ENCODE results near the gene KASH5.

The KASH5 gene

DNA sequence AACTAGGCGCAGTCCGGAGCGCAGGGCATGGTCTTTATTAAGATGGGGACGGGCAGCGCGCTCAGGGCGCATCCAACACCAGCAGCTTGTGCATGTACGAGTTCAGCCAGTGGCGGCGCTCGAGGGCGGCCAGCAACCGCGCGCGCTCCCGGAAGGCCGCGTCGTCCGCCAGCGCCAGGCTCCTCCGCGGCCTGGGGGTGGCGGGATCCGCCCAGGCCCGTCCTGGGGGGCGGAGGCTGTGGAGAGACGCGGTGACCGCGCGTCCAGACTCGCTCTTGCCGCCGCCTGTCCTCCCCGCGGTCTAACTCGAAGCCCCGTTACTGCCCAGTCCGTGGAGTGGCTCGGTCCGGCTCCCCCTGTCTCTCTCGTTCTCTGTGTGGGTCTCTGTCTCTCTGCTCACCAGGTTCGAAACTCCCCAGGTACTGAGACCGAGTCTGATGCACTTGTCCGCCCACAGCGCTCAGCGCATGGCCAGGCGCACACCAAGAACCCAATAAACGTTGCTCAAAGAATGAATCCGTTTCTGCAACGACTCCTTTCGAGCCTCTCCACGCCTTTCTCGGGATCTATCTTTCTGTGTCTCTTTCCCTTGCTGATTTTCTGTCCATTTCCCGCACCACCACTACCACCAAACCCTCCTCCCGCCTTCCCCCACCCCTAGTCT is 34.5 kb downstream of the KASH5 start:
- peak in 2 of 5 donors; percentile 45 to 71 for DNase-seq

DNA sequence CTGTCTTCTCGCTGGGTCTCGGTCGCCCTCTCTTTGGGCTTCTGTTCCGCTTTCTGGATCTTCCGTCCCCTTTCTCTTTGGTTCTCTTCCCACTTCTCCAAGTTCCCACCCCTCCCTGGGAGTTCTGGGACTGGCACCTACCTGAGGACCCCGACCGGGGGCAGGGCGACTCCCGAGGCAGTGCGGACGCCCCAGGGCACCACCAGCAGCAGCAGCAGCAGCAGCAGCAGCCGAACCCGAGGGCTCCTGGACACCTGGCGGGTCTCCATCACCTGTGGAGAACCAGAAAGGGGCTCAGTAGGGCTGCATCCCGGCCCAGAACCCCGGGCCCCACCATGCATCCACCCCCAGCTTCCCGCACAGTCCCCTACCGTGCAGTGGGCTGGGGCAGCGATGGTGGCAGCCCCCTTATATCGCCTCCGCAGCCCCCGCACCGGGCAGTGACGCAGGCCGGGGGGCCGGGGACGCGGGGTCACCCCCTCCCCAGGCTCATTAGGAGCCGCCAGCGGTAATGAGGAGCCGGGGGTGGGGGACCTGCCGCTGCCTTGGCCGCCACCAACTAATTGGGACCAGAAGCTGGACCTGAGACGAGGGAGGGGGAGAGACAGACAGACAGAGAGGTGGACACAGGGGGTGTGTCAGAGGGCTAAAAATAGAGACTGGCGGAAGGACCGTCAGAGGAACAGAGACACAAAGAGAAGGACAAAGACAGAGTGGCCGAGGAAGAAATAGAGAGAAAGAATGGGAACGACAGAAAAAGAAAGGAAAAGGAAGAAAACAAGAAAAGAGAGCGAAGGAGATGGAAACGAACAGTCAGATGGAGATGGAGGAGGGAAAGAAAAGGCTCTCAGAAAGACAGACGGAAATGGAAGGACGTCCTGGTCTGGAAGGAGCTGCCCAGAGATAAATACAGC is 35.3 kb downstream of the KASH5 start, which contains the start of gene PTH2:
PTH2 (minus strand) TSS at position 371 of the 914 bp plus-strand sequence; CDS start at position 269, 102 bp downstream.
- no peak for DNase-seq

DNA sequence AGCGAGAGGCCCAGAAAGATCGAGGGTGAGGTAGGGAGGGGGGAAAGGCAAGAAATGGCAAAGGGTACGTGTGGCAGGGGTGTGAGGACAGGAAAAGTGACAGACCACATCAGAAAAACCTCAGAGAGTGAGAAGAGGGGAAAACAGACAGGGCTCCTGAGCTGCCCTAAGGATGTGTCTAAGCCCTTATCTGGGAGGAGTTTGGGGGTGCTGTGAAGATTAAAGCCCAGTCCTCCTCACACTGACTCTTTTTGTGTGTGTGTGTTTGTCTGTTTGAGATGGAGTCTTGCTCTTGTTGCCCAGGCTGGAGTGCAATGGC is 35.9 kb downstream of the KASH5 start:
- DNase-seq = no peak

DNA sequence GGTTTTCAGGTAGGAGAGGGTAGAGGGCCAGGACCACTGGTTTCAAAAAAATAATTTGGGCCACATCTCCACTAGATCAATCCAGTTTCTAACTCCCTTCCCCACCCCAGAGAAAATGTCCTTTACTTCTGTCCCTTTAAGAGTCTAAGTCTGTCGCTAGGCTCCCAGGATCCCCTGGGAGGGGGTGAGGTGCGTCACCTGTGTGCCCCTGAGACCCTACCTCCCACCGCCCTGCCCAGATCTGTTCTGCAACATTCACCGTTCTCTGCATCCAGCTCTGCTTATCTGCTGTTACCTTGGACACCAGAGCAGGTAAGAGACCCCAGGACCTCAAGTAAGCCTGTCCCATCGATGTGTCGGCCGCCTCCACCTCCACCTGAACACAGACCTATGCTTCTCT is 37.1 kb downstream of the KASH5 start, which contains the start of gene GFY:
GFY (plus strand) TSS at position 211 of the 400 bp plus-strand sequence. CDS start 1,043 bp downstream, outside the sequence.
- no peak for DNase-seq

DNA sequence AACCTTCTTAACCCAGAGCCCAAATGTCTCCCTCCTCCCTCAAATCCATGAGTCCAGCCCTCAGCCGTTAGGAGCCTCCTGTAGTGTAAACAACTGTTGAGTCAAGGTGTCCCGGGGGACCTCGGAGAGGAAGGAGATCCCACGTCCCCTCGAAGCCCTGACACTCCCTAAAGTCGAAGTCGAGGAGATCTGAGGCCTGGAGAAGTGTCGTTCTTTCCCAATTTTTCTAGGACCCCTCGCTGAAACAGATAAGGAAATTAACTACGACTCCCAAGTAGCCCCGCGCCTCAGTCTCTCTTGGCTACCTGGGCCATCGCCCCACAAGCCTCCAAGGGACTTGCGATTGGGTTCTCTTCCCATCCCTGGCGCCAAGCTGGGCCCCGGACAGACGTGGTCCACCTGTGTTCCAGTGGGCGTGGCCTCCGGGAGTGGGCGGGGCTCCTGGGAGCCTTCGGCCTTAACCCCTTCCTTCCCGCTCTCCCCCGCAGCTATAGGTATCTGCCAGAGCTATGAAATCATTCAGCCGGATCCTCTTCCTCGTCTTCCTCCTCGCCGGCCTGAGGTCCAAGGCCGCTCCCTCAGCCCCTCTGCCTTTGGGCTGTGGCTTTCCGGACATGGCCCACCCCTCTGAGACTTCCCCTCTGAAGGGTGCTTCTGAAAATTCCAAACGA is 38.0 kb downstream of the KASH5 start:
- no peak for DNase-seq

DNA sequence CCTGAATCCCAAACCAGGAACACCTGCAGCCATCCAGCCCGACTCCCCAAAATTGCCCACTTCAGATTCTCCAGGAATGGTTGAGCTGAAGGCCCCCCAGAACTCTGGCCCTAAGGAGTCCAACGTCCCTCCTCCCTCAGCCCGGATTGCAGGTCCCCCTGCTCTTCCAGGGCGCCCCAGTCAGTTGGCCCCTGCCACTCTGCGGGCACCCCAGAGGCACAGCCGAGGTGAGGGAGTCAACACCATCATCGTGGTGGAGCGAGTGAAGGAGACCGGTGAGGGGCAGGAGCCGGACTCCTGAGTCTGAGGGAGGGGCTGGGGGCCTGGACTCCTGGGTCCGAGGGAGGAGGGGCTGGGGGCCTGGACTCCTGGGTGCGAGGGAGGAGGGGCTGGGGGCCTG is 39.3 kb downstream of the KASH5 start:
- DNase-seq = no peak

DNA sequence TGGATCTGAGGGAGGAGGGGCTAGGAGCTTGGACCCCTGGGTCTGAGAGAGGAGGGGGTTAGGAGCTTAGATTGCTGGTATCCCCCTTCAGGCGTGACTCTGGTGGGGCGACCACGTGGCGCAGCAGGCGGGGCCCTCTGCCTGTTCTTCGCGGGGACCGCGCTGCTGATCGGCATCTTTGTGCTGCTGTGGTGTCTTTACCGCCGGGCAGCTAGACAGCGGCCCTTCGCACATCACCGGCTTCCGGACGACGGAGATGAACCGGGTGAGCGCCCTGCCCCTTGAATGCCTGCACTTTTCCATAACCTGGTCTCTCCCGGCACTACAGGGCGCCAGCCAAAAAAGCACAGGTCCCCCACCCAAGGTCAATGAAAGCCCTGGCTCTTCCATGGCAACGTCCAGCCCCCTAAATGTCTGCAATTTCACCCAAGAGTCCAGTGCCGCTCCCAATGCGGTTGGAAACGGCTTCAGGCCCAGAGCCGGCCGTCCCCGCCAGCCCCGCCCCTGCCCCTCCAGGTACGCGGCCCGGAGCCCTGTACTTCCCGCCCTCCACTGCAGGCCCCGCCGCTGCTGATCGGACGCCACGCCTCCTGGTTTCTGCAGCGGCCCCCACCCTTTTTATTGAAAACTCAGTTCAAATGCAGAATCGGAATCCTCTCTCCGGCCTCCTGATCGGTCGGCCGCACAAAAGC is 40.0 kb downstream of the KASH5 start:
- DNase-seq = peak in 1 of 5 donors; percentile 30

DNA sequence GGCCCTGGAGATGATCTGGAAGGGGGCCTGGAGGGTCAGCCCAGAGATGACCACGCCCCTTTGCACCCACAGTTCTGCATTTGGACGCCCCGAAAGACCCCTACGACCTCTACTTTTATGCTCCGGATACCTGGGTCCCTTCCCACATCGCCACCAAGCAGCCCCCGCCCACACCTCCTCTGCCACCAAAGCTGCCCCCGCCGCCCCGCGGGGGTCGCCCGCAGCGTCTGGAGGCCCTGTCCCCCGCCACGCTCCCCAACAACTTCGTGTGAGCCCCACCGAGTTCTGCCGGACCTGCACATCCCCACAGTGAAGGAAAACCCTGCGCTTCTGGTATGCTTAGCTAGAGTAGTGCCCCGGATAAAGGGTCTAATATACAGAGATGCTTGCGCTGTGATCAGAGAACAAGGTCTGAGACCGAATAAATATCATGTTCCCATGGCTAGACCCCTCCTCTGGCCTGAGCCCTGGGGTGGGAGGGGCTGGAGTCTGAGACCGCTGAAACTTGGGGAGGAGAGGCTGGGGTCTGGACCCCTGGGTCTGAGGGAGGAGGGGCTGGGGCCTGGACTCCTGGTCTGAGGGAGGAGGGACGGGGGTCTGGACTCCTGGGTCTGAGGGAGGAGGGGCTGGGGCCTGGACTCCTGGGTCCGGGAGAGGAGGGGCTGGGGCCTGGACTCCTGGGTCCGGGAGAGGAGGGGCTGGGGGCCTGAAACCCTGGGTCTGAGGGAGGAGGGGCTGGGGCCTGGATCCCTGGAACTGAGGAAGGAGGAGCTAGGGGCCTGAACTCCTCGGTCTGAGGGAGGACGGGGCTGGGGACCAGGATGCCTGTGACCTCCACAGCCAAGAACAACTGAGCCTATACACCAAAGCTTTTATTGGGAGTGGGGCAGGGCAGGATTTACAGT is 40.8 kb downstream of the KASH5 start:
- DNase-seq = no peak

DNA sequence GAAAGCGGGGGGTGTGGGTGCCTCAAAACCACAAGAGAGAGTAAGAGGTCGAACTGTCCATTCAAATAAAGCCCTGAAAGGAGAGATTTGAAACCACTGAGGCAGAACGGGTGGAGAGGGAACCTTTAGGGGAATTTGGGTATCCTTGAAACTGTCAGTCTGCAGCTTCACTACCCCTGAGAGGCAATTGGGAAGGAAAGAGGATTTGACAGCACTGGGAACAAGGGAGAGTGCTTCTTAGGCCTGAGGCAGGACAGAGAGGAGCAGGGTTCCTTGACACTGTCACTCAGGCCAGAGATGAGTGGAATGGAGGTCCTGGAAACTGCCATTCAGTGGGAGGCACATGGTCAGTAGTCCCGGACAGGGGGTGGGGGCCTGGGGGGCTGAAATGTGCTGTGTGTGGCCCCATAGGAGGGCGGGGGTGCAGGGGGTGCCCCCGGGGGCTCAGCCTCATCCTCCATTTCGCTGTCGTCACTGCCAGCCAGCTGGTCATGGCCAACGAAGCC is 42.2 kb downstream of the KASH5 start:
- no peak for DNase-seq

DNA sequence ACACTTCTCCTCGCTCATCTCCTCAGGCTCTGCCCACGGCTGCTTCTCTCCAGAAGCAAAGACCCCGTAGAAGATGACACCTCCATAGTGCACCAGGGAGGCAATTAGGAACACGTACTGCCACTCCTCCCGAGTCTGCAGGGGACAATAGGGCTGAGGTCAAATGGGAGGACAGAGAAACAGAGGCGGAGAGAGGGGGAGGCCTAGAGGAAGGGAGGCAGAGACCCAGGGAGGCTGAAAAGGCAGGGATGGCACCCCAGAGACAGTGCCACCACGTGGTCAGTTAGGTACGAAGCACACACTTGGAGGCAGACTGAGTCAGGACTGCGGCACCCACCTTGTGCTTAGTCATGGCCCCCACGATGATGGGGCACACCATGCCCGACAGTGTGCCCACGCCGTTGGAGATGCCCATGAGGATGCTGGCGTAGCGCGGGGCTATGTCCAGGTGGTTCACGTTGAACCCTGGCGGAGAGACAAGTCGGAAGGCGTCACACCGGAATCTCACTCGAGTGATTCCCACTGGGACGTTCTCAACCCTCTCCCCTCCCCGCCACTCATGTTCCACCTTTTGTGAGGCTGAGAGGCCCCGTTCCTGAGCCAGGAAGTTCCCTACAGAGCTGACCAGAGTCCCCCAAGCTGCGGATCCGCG is 42.8 kb downstream of the KASH5 start:
- DNase-seq = peak in 1 of 5 donors; percentile 39

DNA sequence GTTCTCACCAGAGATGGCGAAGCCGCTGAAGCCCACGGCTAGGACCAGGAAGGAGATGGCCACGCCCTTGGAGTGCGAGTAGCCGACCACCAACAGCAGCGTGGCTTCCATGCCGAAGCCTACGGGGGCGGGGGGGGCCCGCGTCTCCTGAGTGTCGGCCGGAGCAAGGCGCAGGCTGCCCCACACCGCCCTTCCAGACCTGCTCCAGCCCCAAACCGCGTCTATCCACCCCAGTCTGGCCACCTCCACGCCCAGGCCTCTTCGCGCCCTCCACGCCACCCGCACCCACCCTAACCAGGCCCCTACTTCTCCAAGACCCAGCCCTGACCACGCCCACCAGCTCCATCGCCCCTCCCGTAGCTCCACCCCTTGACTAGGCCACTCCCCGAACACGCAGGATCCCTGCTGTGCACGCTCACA is 43.3 kb downstream of the KASH5 start:
- no peak for DNase-seq

DNA sequence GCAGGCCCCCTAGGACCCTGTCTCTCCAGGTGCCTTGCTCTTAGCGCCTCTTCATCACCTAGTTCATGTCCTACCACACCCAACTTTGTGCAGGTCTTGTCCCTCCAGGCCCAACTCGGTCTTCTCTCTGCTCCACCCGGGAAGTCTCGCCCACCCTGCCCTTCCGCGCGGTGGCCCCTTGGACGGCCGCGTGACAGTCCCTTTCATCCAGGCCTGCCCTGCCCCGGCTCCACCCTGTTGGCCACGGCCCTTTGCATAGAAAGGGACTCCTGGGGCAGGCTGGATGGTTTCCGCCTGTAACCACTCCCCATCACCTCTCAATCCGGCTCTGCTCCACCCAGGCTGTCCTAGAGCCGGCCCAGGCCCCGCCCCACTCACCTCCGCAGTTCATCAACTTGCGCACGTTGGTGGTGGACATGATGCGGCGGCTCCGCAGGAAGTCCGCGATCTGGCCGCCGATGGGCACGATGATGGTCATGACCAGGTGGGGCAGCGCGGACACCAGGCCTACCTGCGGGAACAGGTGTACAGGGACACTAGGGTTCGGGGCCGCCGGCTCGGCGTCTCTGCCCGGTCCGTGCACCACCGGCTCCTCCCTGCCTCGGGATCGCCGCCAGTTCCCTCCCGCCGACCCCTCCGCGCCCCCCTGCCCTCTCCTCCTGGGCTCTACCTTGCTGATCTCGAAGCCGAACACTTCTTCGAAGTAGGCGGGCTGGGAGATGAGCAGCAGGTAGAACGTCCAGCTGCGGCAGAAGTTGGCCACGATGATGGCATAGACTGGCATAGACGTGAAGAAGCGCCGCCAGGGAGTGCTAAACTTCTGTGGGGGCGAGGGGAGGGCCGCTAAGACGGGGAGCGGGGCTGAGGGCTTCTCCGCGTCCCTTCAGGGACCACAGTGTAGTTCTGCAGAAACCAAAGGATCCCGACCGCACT is 44.4 kb downstream of the KASH5 start:
- DNase-seq = peak in 1 of 5 donors; percentile 41

DNA sequence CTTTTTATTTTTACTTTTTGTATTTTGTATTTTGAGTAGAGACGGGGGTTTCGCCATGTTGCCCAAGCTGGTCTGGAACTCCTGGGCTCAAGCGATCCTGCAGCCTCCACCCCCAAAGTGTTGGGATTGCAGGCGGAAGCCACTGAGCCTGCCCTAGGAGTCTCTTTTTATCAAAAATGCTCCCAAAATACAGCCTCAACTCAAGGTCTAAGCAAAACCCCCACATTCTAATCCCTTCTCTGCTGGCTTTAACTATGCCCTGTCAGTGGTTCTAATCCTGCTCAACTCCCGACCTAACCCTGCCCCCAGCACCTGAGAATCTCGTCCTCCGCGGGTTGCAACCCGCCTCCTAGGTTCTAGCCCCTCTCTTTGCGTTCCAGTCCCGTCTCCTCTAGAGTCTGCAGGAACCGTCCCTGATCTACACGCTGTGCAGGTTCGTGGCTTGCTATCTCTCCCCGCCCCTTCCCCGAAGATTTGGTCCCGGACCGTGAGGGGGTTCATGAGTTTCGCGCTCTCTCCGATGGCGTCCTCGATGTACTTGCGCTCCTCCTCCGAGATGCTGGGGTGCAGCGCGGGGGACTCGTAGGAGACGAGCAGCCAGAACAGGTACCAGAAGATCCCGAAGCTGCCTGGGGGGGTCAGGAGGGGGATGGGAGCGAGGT is 45.3 kb downstream of the KASH5 start:
- no peak for DNase-seq

DNA sequence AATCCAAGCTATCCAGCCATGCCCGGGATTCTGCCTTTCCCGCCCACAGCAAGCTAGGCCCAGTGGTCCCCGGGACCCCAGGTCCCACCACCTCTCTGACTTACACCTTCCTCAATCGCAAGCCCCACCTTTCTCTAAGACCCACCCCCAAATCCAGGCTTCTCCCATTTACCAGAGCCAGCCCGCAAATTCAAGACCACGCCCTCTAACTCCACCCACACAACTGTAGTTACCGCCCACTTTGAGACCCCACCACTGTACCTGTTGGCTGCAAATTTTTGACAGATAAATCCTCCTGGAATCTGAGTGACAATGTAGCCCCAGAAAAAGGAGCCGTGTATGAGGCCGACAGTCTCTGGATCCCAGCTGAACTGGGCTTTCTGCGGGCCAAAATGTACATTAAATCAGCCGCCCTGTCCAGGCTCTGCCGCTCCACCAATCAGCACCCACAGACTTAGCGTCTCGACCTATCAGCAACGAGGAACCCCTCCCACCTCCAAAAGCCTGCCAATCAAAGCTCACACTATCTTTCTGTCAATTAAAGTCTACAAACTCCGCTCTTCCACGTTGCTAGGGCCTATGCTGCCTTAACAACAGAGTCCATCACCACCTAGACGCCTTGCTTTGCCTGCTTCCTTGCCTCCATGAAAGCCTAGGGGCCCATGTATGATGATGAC is 47.0 kb downstream of the KASH5 start:
- DNase-seq = no peak

DNA sequence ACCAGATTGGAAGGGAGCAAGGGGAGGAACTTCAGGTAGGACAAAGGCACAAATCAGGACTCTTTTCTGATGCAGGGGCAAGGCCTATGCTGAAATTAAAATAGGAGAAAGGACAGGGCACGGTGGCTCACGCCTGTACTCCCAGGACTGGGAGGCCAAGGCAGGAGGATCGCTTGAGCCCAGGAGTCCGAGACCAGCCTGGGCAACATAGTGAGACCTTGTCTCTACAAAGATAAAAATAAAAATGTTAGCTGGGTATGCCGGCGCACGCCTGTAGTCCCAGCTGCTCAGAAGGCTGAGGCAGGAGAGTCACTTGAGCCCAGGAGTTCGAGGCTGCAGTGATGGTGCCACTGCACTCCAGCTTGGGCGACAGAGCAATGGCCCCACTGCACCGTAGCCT is 47.6 kb downstream of the KASH5 start:
- DNase-seq = no peak

DNA sequence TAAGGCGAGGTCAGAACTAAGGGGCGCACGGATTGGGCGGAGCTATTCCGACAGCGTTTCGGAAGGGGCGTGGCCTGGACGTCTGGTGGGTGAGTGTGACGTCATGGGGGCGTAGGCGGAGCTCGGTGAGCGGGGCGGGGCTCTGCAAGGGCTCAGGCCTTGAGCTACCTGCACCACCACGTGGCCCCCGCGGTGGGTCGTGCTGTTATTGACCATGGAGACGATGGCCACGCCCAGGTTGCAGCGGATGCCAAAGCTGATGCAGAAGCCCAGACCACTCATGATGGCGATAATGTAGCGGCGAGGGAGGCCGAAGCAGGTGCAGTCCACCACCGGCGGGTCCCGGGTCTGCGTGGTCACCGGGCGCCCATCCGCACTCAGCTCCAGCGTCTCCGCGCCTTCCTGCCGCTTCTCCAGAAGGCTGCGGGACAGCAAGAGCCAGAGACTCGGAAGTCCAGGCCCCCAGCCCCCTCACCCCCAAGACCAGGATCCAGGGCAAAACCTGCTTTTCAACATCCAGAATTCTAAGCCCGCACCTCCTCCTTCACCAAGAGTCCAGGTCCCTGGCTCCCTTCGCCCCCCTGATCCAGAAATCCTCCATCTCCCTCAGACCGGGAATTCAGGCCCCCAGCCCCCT is 48.5 kb downstream of the KASH5 start:
- DNase-seq = peak in 3 of 5 donors; percentile 43 to 49 (median 48)

DNA sequence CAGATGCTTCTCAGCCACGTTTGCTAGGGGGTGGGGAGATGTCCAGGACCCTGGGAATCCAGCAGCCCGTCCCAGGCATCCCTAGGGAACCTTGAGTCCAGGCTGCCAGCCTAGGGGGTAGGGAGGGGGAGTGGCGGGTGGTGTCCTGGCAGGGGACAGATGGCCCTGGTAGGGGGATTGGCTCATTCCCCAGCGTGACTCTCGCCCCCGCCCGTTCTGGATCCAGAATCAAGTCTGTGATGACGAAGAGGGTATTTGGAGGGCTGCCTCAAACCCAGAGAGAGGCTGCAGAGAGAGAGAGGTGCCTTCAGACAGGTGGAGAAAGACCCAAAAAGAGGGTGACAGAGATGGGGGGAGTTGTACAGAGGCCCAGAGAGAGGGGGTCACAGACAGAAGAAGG is 49.2 kb downstream of the KASH5 start:
- DNase-seq = no peak

DNA sequence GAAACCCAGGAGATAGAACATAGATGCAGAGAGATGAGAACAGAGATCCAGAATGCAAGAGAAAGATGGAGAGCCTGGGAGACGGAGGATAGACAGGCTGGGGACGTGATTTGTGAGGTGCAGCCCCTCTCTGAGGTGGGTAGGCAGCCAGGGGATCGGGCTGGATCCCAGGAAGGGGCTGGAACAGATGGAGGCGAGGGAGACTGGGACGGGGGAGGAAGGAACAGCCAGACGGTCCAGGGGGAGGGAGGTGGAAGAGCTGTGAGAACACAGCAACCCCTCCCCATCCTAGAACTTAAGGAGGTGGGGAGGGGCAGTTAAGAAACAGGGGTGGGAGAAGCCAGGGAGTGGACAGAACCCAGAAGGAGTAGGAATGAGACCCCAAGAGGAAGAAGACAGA is 50.2 kb downstream of the KASH5 start:
- DNase-seq = no peak

All from T-helper 1 cell (primary cell).